SK-N-MC (cell line): Measurements from ENCODE around the gene C1orf116.

Source experiments
- EZH2 ChIP-seq: fragments of 200-600 bp; sonication (generic); IDR thresholded peaks from one replicate; pipeline ENCODE4 v1.6.1; 2017; ENCODE audit warnings: antibody characterized with exemption
- POLR2AphosphoS5 ChIP-seq: IDR thresholded peaks from 2 replicates; pipeline ENCODE4 v1.6.1; 2012; ENCODE audit warnings: mild to moderate bottlenecking, low read depth, low read length, borderline replicate concordance

GRCh38 chr1:207055386-207056001 lies 22.9 kb upstream of the C1orf116 start:
- TF ChIP-seq EZH2 (no peak), POLR2AphosphoS5 (no peak)
